HEK293 (cell line): ENCODE results near the gene MXI1.

Source experiments
- HOXA7 ChIP-seq: sonication (generic); formaldehyde crosslinking; IDR thresholded peaks from 2 replicates; pipeline ENCODE4 v1.8.1; 2022; ENCODE audit warnings: missing genetic modification reagents, borderline replicate concordance
- HOXC10 ChIP-seq: sonication (generic); formaldehyde crosslinking; IDR thresholded peaks from 2 replicates; pipeline ENCODE4 v1.8.1; 2023; ENCODE audit warnings: mild to moderate bottlenecking, missing genetic modification reagents
- OSR2 ChIP-seq: fragments of 450-650 bp; formaldehyde crosslinking; IDR thresholded peaks from 2 replicates; pipeline ENCODE4 v1.5.1; 2016; ENCODE audit warnings: missing biosample characterization, missing genetic modification characterization
- PRDM4 ChIP-seq: fragments of 450-650 bp; formaldehyde crosslinking; IDR thresholded peaks from 2 replicates; pipeline ENCODE4 v1.5.1; 2017; ENCODE audit warnings: missing biosample characterization, missing genetic modification characterization
- SP3 ChIP-seq: fragments of 450-650 bp; formaldehyde crosslinking; IDR thresholded peaks from 2 replicates; pipeline ENCODE4 v1.5.1; 2016; ENCODE audit warnings: missing biosample characterization, missing genetic modification characterization
- ZBTB20 ChIP-seq: fragments of 450-650 bp; formaldehyde crosslinking; IDR thresholded peaks from 2 replicates; pipeline ENCODE4 v1.5.1; 2016; ENCODE audit warnings: missing biosample characterization, missing genetic modification characterization
- ZNF121 ChIP-seq: fragments of 450-650 bp; formaldehyde crosslinking; IDR thresholded peaks from 2 replicates; pipeline ENCODE4 v1.5.1; 2016; ENCODE audit warnings: missing biosample characterization, missing genetic modification characterization
- ZNF175 ChIP-seq: fragments of 450-650 bp; formaldehyde crosslinking; IDR thresholded peaks from 2 replicates; pipeline ENCODE4 v1.5.1; 2016; ENCODE audit warnings: missing biosample characterization, missing genetic modification characterization
- ZNF211 ChIP-seq: fragments of 450-650 bp; formaldehyde crosslinking; IDR thresholded peaks from 2 replicates; pipeline ENCODE4 v1.5.1; 2016; ENCODE audit warnings: low read depth, missing biosample characterization, missing genetic modification characterization
- ZNF26 ChIP-seq: fragments of 450-650 bp; formaldehyde crosslinking; IDR thresholded peaks from 2 replicates; pipeline ENCODE4 v1.5.1; 2016; ENCODE audit warnings: missing biosample characterization, missing genetic modification characterization
- ZNF302 ChIP-seq: fragments of 450-650 bp; formaldehyde crosslinking; IDR thresholded peaks from 2 replicates; pipeline ENCODE4 v1.5.1; 2016; ENCODE audit warnings: missing biosample characterization, missing genetic modification characterization, low read depth
- ZNF37A ChIP-seq: fragments of 450-650 bp; IDR thresholded peaks from 2 replicates; pipeline ENCODE4 v1.5.1; 2018; ENCODE audit warnings: missing biosample characterization, missing genetic modification characterization
- ZNF404 ChIP-seq: fragments of 450-650 bp; formaldehyde crosslinking; IDR thresholded peaks from 2 replicates; pipeline ENCODE4 v1.5.1; 2017; ENCODE audit warnings: missing biosample characterization, missing genetic modification characterization
- ZNF518A ChIP-seq: fragments of 450-650 bp; formaldehyde crosslinking; conservative IDR thresholded peaks from 2 replicates; pipeline ENCODE4 v1.5.1; 2016; ENCODE audit warnings: low read depth, missing biosample characterization, missing genetic modification characterization
- ZNF561 ChIP-seq: fragments of 450-650 bp; IDR thresholded peaks from 2 replicates; pipeline ENCODE4 v1.5.1; 2018; ENCODE audit warnings: missing biosample characterization, missing genetic modification characterization, borderline replicate concordance
- ZNF623 ChIP-seq: fragments of 450-650 bp; formaldehyde crosslinking; IDR thresholded peaks from 2 replicates; pipeline ENCODE4 v1.5.1; 2016; ENCODE audit warnings: missing biosample characterization, missing genetic modification characterization
- ZNF629 ChIP-seq: fragments of 450-650 bp; formaldehyde crosslinking; IDR thresholded peaks from 2 replicates; pipeline ENCODE4 v1.5.1; 2017; ENCODE audit warnings: missing biosample characterization, missing genetic modification characterization
- ZNF707 ChIP-seq: fragments of 450-650 bp; formaldehyde crosslinking; IDR thresholded peaks from 2 replicates; pipeline ENCODE4 v1.5.1; 2016; ENCODE audit warnings: missing biosample characterization, missing genetic modification characterization
- ZXDB ChIP-seq: fragments of 450-650 bp; formaldehyde crosslinking; IDR thresholded peaks from 2 replicates; pipeline ENCODE4 v1.5.1; 2016; ENCODE audit warnings: missing biosample characterization, missing genetic modification characterization
- TF ChIP-seq, protein P1 (sequence below): fragments of 450-650 bp; formaldehyde crosslinking; IDR thresholded peaks from 2 replicates; pipeline ENCODE4 v1.5.1; 2016; ENCODE audit warnings: missing biosample characterization, missing genetic modification characterization, borderline replicate concordance
- TF ChIP-seq, protein P2 (sequence below): fragments of 450-650 bp; formaldehyde crosslinking; IDR thresholded peaks from 2 replicates; pipeline ENCODE4 v1.5.1; 2016; ENCODE audit warnings: missing biosample characterization, missing genetic modification characterization
- TF ChIP-seq, protein P3 (sequence below): fragments of 450-650 bp; formaldehyde crosslinking; IDR thresholded peaks from 2 replicates; pipeline ENCODE4 v1.5.1; 2016; ENCODE audit warnings: missing biosample characterization, missing genetic modification characterization

The MXI1 gene

GRCh38 chr10:110225756-110226542, 18.5 kb downstream of the MXI1 start (continued):
- TF ChIP-seq, protein P1, sequence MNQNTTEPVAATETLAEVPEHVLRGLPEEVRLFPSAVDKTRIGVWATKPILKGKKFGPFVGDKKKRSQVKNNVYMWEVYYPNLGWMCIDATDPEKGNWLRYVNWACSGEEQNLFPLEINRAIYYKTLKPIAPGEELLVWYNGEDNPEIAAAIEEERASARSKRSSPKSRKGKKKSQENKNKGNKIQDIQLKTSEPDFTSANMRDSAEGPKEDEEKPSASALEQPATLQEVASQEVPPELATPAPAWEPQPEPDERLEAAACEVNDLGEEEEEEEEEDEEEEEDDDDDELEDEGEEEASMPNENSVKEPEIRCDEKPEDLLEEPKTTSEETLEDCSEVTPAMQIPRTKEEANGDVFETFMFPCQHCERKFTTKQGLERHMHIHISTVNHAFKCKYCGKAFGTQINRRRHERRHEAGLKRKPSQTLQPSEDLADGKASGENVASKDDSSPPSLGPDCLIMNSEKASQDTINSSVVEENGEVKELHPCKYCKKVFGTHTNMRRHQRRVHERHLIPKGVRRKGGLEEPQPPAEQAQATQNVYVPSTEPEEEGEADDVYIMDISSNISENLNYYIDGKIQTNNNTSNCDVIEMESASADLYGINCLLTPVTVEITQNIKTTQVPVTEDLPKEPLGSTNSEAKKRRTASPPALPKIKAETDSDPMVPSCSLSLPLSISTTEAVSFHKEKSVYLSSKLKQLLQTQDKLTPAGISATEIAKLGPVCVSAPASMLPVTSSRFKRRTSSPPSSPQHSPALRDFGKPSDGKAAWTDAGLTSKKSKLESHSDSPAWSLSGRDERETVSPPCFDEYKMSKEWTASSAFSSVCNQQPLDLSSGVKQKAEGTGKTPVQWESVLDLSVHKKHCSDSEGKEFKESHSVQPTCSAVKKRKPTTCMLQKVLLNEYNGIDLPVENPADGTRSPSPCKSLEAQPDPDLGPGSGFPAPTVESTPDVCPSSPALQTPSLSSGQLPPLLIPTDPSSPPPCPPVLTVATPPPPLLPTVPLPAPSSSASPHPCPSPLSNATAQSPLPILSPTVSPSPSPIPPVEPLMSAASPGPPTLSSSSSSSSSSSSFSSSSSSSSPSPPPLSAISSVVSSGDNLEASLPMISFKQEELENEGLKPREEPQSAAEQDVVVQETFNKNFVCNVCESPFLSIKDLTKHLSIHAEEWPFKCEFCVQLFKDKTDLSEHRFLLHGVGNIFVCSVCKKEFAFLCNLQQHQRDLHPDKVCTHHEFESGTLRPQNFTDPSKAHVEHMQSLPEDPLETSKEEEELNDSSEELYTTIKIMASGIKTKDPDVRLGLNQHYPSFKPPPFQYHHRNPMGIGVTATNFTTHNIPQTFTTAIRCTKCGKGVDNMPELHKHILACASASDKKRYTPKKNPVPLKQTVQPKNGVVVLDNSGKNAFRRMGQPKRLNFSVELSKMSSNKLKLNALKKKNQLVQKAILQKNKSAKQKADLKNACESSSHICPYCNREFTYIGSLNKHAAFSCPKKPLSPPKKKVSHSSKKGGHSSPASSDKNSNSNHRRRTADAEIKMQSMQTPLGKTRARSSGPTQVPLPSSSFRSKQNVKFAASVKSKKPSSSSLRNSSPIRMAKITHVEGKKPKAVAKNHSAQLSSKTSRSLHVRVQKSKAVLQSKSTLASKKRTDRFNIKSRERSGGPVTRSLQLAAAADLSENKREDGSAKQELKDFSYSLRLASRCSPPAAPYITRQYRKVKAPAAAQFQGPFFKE (tag by site-specific recombination): no peak
- TF ChIP-seq ZNF211 (tag by site-specific recombination): no peak
- no peak for TF ChIP-seq ZNF707 (tag by site-specific recombination)
- TF ChIP-seq ZNF518A: no peak
- peak; percentile 69; the same call in 1 of the 2 replicates for TF ChIP-seq ZBTB20
- no peak for TF ChIP-seq ZNF175 (tag by site-specific recombination)
- no peak for TF ChIP-seq ZNF26 (tag by site-specific recombination)
- no peak for TF ChIP-seq ZNF404 (tag by site-specific recombination)
- no peak for TF ChIP-seq ZNF629 (tag by site-specific recombination)
- no peak for TF ChIP-seq ZNF623 (tag by site-specific recombination)
- TF ChIP-seq, protein P2, sequence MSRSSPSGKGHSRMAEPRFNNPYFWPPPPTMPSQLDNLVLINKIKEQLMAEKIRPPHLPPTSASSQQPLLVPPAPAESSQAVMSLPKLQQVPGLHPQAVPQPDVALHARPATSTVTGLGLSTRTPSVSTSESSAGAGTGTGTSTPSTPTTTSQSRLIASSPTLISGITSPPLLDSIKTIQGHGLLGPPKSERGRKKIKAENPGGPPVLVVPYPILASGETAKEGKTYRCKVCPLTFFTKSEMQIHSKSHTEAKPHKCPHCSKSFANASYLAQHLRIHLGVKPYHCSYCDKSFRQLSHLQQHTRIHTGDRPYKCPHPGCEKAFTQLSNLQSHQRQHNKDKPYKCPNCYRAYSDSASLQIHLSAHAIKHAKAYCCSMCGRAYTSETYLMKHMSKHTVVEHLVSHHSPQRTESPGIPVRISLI (tag by site-specific recombination): no peak
- TF ChIP-seq HOXC10 (CRISPR knock-in tag): no peak
- no peak for TF ChIP-seq ZNF121 (tag by site-specific recombination)
- TF ChIP-seq ZXDB (tag by site-specific recombination): no peak
- no peak for TF ChIP-seq ZNF302 (tag by site-specific recombination)
- TF ChIP-seq, protein P3, sequence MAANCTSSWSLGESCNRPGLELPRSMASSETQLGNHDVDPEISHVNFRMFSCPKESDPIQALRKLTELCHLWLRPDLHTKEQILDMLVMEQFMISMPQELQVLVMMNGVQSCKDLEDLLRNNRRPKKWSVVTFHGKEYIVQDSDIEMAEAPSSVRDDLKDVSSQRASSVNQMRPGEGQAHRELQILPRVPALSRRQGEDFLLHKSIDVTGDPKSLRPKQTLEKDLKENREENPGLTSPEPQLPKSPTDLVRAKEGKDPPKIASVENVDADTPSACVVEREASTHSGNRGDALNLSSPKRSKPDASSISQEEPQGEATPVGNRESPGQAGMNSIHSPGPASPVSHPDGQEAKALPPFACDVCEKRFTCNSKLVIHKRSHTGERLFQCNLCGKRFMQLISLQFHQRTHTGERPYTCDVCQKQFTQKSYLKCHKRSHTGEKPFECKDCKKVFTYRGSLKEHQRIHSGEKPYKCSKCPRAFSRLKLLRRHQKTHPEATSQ (tag by site-specific recombination): no peak
- no peak for TF ChIP-seq HOXA7 (CRISPR knock-in tag)
- TF ChIP-seq ZNF37A: no peak
- TF ChIP-seq SP3 (tag by site-specific recombination): peak; percentile 99
- TF ChIP-seq PRDM4 (tag by site-specific recombination): no peak
- TF ChIP-seq OSR2: no peak
- peak; percentile 98 for TF ChIP-seq ZNF561 (tag by site-specific recombination)
